ENCODE measurements around the gene NELFA.

Gene NELFA

GRCh38 chr4:1973218-1973617 is 35.6 kb downstream of the NELFA start:
- no peaks in the 10 kb centered on the region for H3K9me3 ChIP-seq (ENCODE audit: severe bottlenecking)
- peak; percentile 45 for DNase-seq (ENCODE audit: low spot score)
- H3K27ac ChIP-seq (ENCODE audit: poor library complexity, severe bottlenecking), result no peak overlapping the region
- peaks cover 97% of the 10 kb centered on the region for H3K36me3 ChIP-seq (ENCODE audit: low read depth)
- no peaks in the 10 kb centered on the region for H3K27me3 ChIP-seq (ENCODE audit: insufficient read depth, poor library complexity, severe bottlenecking)
- no peak overlapping the region for H3K4me3 ChIP-seq (ENCODE audit: severe bottlenecking)
- ATAC-seq (ENCODE audit: low read depth), result no peak
- H3K4me1 ChIP-seq (ENCODE audit: insufficient read depth, poor library complexity, severe bottlenecking), result no peaks in the 10 kb centered on the region
- TF ChIP-seq CTCF (IDR thresholded peaks at IDR 0.05; ENCODE audit: poor library complexity, severe bottlenecking), result no peak

- no peaks in the 10 kb centered on the region for H3K27me3 ChIP-seq (ENCODE audit: insufficient read depth, poor library complexity, severe bottlenecking)
- ATAC-seq (ENCODE audit: low read depth) (no peak), DNase-seq (ENCODE audit: low spot score) (peak; percentile 25)
- no peak overlapping the region for H3K27ac ChIP-seq (ENCODE audit: poor library complexity, severe bottlenecking)
- H3K4me3 ChIP-seq (ENCODE audit: severe bottlenecking), result no peak overlapping the region
- no peaks in the 10 kb centered on the region for H3K9me3 ChIP-seq (ENCODE audit: severe bottlenecking)
- no peaks in the 10 kb centered on the region for H3K4me1 ChIP-seq (ENCODE audit: insufficient read depth, poor library complexity, severe bottlenecking)
- no peak for TF ChIP-seq CTCF (IDR thresholded peaks at IDR 0.05; ENCODE audit: poor library complexity, severe bottlenecking)
- peaks cover 94% of the 10 kb centered on the region for H3K36me3 ChIP-seq (ENCODE audit: low read depth)
These were observed 36.4 kb downstream of the NELFA start for GRCh38 chr4:1972414-1972813.

- no peaks in the 10 kb centered on the region for H3K4me1 ChIP-seq (ENCODE audit: insufficient read depth, poor library complexity, severe bottlenecking)
- H3K27me3 ChIP-seq (ENCODE audit: insufficient read depth, poor library complexity, severe bottlenecking), result no peaks in the 10 kb centered on the region
- ATAC-seq (ENCODE audit: low read depth) (no peak), DNase-seq (ENCODE audit: low spot score) (peak; percentile 40)
- H3K9me3 ChIP-seq (ENCODE audit: severe bottlenecking), result no peaks in the 10 kb centered on the region
- peaks cover 92% of the 10 kb centered on the region for H3K36me3 ChIP-seq (ENCODE audit: low read depth)
- no peak for TF ChIP-seq CTCF (IDR thresholded peaks at IDR 0.05; ENCODE audit: poor library complexity, severe bottlenecking)
- no peak overlapping the region for H3K4me3 ChIP-seq (ENCODE audit: severe bottlenecking)
- H3K27ac ChIP-seq (ENCODE audit: poor library complexity, severe bottlenecking), result no peak overlapping the region
These were observed 37.1 kb downstream of the NELFA start for GRCh38 chr4:1971456-1972200.

- H3K27me3 ChIP-seq (ENCODE audit: insufficient read depth, poor library complexity, severe bottlenecking), result no peaks in the 10 kb centered on the region
- no peak overlapping the region for H3K4me3 ChIP-seq (ENCODE audit: severe bottlenecking)
- no peaks in the 10 kb centered on the region for H3K9me3 ChIP-seq (ENCODE audit: severe bottlenecking)
- peaks cover 89% of the 10 kb centered on the region for H3K36me3 ChIP-seq (ENCODE audit: low read depth)
- no peak for ATAC-seq (ENCODE audit: low read depth)
- no peaks in the 10 kb centered on the region for H3K4me1 ChIP-seq (ENCODE audit: insufficient read depth, poor library complexity, severe bottlenecking)
- H3K27ac ChIP-seq (ENCODE audit: poor library complexity, severe bottlenecking), result no peak overlapping the region
- no peak for DNase-seq (ENCODE audit: low spot score)
- no peak for TF ChIP-seq CTCF (IDR thresholded peaks at IDR 0.05; ENCODE audit: poor library complexity, severe bottlenecking)
These were observed 37.8 kb downstream of the NELFA start for GRCh38 chr4:1970926-1971325.
